ENCODE measurements around the gene FGD6.

DNA sequence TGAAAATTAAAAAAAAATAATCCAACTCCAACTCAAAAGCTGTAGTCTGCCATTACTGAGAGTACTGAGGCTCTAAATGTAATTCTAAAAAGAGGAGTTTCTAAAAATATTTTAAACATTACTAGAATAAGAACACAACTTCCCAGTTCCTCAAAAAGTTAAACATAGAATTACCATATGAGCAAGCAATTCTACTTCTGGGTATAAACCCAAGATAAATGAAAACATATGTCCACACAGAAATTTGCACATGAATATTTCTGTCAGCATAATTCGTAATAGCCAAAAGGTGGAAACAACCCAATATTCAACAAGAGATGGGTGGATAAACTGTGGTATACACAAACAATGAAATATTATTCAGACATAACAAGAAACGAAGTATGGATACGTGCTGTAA, 128.9 kb downstream of the FGD6 start:
- TF ChIP-seq CTCF (conservative IDR thresholded peaks at IDR 0.05; ENCODE audit: low read length) (no peak), EZH2phosphoT487 (IDR thresholded peaks at IDR 0.05; ENCODE audit: borderline replicate concordance, low read depth, low read length) (no peak)
